Epithelial cell of proximal tubule (primary cell): ENCODE data around the gene OR52E5. TPM values are rescaled to one million over a fixed set of nuclear protein-coding genes. Genes with fewer than 3 reads are reported as not detected.

Source experiments
- DNase-seq: peaks from one replicate; pipeline ENCODE4 v3.0.0-alpha.2; 2011; ENCODE audit warnings: low read depth
- H3K4me3 ChIP-seq: 2 replicates; pipeline ENCODE4 v1.5.1; 2011; ENCODE audit warnings: low read depth, mild to moderate bottlenecking, low read length
- total RNA-seq: library from RNA; depleted of rRNA; stranded (reverse); fragments of >200 nt; gene quantifications from 2 replicates; pipeline ENCODE4 v1.2.3, GENCODE V29; 2015
- TF ChIP-seq, protein P1 (sequence below): conservative IDR thresholded peaks from 2 replicates; pipeline ENCODE4 v1.5.1; 2012; ENCODE audit warnings: low read depth, mild to moderate bottlenecking, low read length

Gene OR52E5
- total RNA-seq, 1 donor from 2014 or later: not detected

DNA sequence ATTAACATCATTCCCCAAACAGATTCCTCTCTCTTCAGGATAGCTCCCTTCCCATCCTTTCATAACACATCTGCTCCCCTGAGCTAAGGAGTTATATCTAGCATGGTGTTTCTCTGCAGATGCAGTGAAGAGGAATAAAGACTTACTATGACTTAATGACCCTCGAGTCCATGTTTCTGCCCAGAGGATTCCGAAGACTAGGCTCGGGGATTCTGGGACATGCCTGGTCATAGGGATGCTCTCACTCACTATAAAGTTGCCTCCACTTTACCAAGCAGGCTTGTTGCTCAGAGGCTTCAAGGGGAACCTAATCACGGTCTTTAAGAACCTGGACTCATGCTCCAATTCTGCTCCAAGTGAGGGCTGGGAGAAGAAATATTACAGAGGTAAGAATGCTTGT lies 12.7 kb upstream of the OR52E5 start, which contains the start of gene OR52E4:
Gene OR52E4, plus strand, starts transcription at position 301 of the 400 bp plus-strand sequence. CDS start 3,664 bp downstream, outside the sequence.
- DNase-seq: no peak
- H3K4me3 ChIP-seq: no peak within 1 kb of the TSS

DNA sequence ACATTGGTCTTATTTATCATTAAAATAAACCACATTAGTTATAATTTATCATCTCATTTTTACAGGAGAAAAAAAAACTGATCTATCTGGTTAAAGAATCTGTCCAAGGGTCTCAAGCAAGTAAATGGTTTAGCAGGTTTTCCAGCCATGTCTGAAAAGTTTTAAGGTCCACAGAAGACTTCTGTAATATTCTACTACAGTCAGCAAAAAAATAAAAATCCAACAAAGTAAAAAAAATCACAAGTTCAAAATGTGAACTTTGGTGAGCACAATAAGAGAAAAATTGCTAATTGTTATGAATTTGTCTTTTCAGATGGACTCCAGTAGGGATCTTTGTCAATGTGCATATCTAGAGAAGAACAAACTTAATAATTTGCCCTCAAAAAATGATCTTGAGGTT lies 11.3 kb upstream of the OR52E5 start:
- DNase-seq: no peak
- H3K4me3 ChIP-seq: no peak overlapping the region
- TF ChIP-seq, protein P1, sequence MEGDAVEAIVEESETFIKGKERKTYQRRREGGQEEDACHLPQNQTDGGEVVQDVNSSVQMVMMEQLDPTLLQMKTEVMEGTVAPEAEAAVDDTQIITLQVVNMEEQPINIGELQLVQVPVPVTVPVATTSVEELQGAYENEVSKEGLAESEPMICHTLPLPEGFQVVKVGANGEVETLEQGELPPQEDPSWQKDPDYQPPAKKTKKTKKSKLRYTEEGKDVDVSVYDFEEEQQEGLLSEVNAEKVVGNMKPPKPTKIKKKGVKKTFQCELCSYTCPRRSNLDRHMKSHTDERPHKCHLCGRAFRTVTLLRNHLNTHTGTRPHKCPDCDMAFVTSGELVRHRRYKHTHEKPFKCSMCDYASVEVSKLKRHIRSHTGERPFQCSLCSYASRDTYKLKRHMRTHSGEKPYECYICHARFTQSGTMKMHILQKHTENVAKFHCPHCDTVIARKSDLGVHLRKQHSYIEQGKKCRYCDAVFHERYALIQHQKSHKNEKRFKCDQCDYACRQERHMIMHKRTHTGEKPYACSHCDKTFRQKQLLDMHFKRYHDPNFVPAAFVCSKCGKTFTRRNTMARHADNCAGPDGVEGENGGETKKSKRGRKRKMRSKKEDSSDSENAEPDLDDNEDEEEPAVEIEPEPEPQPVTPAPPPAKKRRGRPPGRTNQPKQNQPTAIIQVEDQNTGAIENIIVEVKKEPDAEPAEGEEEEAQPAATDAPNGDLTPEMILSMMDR: no peak

More for the DNA sequence above, 12.7 kb upstream of the OR52E5 start, which contains the start of gene OR52E4:
- TF ChIP-seq, protein P1: no peak

DNA sequence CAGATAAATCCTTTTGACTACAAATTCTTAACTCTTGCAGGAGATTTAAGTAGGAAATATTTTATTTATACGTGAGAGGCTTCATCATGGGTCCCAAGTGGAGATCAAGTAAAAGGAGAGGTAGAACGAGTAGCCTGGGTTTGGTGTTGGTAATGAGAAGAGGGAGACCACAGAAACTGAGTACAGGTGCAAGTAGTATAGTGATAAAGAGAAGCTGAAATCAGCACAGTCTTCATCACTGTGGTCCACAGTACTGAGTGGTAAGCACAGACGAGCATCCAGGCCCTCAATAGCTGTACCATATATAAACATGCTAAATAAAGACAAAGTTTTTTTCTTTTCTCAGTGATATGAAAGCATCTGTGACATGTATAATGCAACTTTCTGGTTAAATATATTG lies 5.8 kb upstream of the OR52E5 start:
- no peak for DNase-seq
- TF ChIP-seq, protein P1: no peak
- H3K4me3 ChIP-seq: no peak overlapping the region

DNA sequence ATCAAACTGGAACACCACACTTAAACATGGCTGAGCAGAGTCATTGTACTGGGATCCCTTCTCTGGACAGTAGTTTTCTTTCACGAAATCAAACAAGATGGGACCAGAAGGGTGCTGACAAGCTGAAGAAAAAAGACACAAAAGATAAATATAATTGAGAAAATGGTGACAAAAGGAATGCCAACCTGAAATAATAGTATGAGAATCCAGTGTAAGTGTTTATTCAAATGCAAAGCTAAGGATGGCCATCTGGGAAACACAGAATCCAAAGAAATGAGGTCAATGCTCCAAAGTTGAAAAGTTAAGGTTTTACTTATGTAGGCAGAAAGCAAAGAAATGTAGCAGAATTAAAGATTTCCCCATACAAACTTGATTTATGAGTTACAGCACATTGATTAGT lies 5.3 kb upstream of the OR52E5 start:
- TF ChIP-seq, protein P1: no peak
- no peak overlapping the region for H3K4me3 ChIP-seq
- DNase-seq: no peak

DNA sequence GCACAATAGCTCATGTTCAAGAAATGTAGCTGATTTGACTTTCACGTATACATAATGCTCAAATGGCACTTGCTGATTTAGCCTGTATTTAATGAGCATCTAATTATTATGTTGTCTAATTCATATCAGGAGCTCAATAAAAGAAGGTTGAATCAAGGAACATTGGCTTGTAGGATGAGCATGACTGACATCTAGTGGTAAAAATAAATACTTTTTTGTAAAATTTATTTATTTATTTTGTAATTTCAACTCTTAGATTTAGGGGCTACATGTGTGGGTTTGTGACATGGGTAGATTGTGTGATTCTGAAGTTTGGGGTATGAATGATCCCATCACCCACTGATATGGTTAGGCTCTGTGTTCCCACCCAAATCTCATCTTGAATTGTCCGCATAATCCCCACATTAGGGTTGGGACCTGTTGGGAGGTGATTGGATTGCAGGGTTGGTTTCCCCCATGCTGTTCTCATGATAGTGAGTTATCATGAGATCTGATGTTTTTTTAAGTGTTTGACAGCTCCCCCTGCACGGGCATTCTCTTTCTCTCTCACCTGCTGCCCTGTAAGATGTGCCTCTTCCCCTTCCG lies 1.7 kb upstream of the OR52E5 start:
- DNase-seq: no peak
- TF ChIP-seq, protein P1: peak; percentile 51
- no peak overlapping the region for H3K4me3 ChIP-seq

DNA sequence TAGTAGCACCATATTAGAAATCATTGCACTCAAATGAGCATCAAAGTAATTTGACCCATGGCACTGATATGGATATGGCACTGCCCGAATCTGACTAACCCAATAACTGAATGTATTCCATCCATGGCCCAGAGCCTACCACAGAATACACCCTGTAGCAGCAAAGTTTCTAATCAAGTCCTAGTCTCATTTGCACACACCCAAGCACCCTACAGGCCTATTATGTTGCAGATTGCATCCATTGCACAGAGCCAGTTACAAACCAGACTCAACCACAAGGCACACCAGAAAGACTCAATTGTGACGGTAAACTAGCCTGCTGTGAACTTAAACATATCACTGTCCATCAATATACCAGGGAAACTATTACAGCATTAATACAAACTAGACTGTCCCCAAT lies 6.5 kb downstream of the OR52E5 start:
- H3K4me3 ChIP-seq: no peak overlapping the region
- no peak for DNase-seq
- TF ChIP-seq, protein P1: no peak

- DNase-seq: no peak
- H3K4me3 ChIP-seq: no peak overlapping the region
- TF ChIP-seq, protein P1: no peak
These were observed 17.5 kb downstream of the OR52E5 start for GRCh38 chr11:5910540-5910939.
